ENCODE data around the gene HES2.
"Not testable (repeated sequence)": the region's sequence is repeated elsewhere in the genome, so short reads cannot be mapped to it uniquely, and the experiment has no call there.

Gene HES2

GRCh38 chr1:6416295-6416656 lies 3.4 kb downstream of the HES2 start:
- no peak for FAIRE-seq

GRCh38 chr1:6414881-6415626 lies 4.7 kb downstream of the HES2 start:
- no peak for FAIRE-seq

GRCh38 chr1:6414443-6414844 lies 5.3 kb downstream of the HES2 start:
- no peak for FAIRE-seq

- FAIRE-seq = no peak
These were observed 6.8 kb downstream of the HES2 start for GRCh38 chr1:6412896-6413295.

- FAIRE-seq = no peak
These were observed 9.3 kb downstream of the HES2 start for GRCh38 chr1:6410248-6410893.

- no peak for FAIRE-seq
These were observed 10.0 kb downstream of the HES2 start for GRCh38 chr1:6409733-6410132.

- no peak for FAIRE-seq
These were observed 10.7 kb downstream of the HES2 start for GRCh38 chr1:6409053-6409452.

GRCh38 chr1:6408023-6408422 lies 11.7 kb downstream of the HES2 start:
- no peak for FAIRE-seq

GRCh38 chr1:6401673-6402072 lies 18.0 kb downstream of the HES2 start:
- no peak for FAIRE-seq

GRCh38 chr1:6399294-6399693 lies 20.4 kb downstream of the HES2 start:
- no peak for FAIRE-seq

- FAIRE-seq = no peak
These were observed 21.8 kb downstream of the HES2 start for GRCh38 chr1:6397844-6398441.

- no peak for FAIRE-seq
These were observed 22.7 kb downstream of the HES2 start for GRCh38 chr1:6396998-6397397.

- not testable (repeated sequence) for FAIRE-seq
These were observed 23.9 kb downstream of the HES2 start for GRCh38 chr1:6395781-6396244.

GRCh38 chr1:6395130-6395529 lies 24.6 kb downstream of the HES2 start:
- FAIRE-seq = not testable (repeated sequence)

GRCh38 chr1:6393400-6394187 lies 26.1 kb downstream of the HES2 start, which contains the start of gene ACOT7:
ACOT7 (minus strand) TSS chr1:6393767; CDS start chr1:6393399, 368 bp downstream.
- FAIRE-seq = no peak

- no peak for FAIRE-seq
These were observed 26.8 kb downstream of the HES2 start for GRCh38 chr1:6392809-6393399.

GRCh38 chr1:6391951-6392808 lies 27.5 kb downstream of the HES2 start:
- FAIRE-seq = no peak

GRCh38 chr1:6389971-6390370 lies 29.7 kb downstream of the HES2 start:
- no peak for FAIRE-seq

- no peak for FAIRE-seq
These were observed 33.3 kb downstream of the HES2 start for GRCh38 chr1:6386371-6386949.

GRCh38 chr1:6385488-6386191 lies 34.1 kb downstream of the HES2 start:
- no peak for FAIRE-seq

GRCh38 chr1:6384962-6385361 lies 34.8 kb downstream of the HES2 start:
- FAIRE-seq = no peak

Measured in endometrium (tissue), 2 donors.